ENCODE measurements around the gene ARRB1.

DNA sequence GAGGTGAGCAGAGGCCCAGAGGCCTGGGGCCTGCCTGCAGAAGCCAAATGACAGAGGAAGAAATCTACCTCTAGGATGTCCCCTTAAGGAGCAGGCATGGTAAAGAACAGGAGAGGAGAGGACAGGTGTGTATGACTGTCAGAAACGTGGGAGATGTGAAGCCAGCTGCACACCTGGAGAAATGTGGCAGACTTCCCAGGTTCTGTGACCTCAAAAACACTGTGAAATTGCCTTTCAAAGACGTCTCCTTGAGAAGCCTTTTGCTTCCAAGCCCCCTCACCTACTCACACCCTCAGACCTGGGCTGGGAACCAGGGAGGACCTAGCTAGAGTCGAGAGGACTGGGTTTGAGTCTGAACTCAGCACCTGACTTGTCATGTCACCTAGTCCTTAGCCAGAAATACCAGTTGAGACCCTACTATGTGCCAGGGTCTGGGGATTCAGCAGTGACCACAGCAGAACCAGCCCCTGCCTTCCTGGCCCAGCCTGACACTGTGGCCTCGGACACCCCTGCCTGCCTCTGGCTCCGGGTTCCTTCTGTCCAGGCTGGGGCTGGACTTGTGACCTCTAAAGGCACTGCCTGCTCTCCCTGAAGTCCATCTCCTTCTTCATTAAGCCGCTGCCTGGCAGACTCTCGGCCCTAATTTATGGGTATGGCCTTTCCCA is 105.3 kb downstream of the ARRB1 start:
- TF ChIP-seq NFYB (CRISPR knock-in tag; IDR thresholded peaks at IDR 0.05) = no peak
- no peak for TF ChIP-seq SMYD3 (CRISPR knock-in tag; IDR thresholded peaks at IDR 0.05)
- TF ChIP-seq CTCF (CRISPR knock-in tag; IDR thresholded peaks at IDR 0.05) = no peak
- TF ChIP-seq, protein P1, sequence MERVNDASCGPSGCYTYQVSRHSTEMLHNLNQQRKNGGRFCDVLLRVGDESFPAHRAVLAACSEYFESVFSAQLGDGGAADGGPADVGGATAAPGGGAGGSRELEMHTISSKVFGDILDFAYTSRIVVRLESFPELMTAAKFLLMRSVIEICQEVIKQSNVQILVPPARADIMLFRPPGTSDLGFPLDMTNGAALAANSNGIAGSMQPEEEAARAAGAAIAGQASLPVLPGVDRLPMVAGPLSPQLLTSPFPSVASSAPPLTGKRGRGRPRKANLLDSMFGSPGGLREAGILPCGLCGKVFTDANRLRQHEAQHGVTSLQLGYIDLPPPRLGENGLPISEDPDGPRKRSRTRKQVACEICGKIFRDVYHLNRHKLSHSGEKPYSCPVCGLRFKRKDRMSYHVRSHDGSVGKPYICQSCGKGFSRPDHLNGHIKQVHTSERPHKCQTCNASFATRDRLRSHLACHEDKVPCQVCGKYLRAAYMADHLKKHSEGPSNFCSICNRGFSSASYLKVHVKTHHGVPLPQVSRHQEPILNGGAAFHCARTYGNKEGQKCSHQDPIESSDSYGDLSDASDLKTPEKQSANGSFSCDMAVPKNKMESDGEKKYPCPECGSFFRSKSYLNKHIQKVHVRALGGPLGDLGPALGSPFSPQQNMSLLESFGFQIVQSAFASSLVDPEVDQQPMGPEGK (CRISPR knock-in tag; IDR thresholded peaks at IDR 0.05) = no peak
- TF ChIP-seq SATB2 (CRISPR knock-in tag; IDR thresholded peaks at IDR 0.05) = no peak
- TF ChIP-seq, protein P2, sequence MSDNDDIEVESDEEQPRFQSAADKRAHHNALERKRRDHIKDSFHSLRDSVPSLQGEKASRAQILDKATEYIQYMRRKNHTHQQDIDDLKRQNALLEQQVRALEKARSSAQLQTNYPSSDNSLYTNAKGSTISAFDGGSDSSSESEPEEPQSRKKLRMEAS (IDR thresholded peaks at IDR 0.05) = no peak
- TF ChIP-seq, protein P3, sequence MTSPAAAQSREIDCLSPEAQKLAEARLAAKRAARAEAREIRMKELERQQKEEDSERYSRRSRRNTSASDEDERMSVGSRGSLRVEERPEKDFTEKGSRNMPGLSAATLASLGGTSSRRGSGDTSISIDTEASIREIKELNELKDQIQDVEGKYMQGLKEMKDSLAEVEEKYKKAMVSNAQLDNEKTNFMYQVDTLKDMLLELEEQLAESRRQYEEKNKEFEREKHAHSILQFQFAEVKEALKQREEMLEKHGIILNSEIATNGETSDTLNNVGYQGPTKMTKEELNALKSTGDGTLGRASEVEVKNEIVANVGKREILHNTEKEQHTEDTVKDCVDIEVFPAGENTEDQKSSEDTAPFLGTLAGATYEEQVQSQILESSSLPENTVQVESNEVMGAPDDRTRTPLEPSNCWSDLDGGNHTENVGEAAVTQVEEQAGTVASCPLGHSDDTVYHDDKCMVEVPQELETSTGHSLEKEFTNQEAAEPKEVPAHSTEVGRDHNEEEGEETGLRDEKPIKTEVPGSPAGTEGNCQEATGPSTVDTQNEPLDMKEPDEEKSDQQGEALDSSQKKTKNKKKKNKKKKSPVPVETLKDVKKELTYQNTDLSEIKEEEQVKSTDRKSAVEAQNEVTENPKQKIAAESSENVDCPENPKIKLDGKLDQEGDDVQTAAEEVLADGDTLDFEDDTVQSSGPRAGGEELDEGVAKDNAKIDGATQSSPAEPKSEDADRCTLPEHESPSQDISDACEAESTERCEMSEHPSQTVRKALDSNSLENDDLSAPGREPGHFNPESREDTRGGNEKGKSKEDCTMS (CRISPR knock-in tag; conservative IDR thresholded peaks at IDR 0.05) = no peak
- TF ChIP-seq POLR2A (IDR thresholded peaks at IDR 0.05; ENCODE audit: insufficient read depth in 1 of 2, low read depth in 2 of 2, low read length in 2 of 2) = no peak
- TF ChIP-seq CREB1 (IDR thresholded peaks at IDR 0.05) = no peak
- no peak for TF ChIP-seq CREB1 (CRISPR knock-in tag; IDR thresholded peaks at IDR 0.05)
- no peak for TF ChIP-seq ZNF121 (CRISPR knock-in tag; IDR thresholded peaks at IDR 0.05)
- no peak for TF ChIP-seq ARID5B (CRISPR knock-in tag; IDR thresholded peaks at IDR 0.05)
- TF ChIP-seq EHMT2 (IDR thresholded peaks at IDR 0.05; ENCODE audit: borderline replicate concordance, low read depth, low read length) = no peak
